ENCODE measurements around the gene ART3.

Gene ART3

GRCh38 chr4:76083386-76083988 lies 9.0 kb downstream of the ART3 start:
- Histone ChIP-seq H3K27ac (replicated peaks) (no peak overlapping the region), H3K27me3 (ENCODE audit: insufficient read depth, poor library complexity, severe bottlenecking) (no peaks in the 10 kb centered on the region), H3K4me3 (replicated peaks; ENCODE audit: insufficient read depth, low read length) (no peak overlapping the region)
- no peak for DNase-seq (ENCODE audit: low read depth in 1 of 2, low spot score in 1 of 2)
- TF ChIP-seq SPI1 (IDR thresholded peaks at IDR 0.05; ENCODE audit: borderline replicate concordance, low read depth): no peak
- TF ChIP-seq GABPA (IDR thresholded peaks at IDR 0.05; ENCODE audit: low read depth): no peak
- no peak for TF ChIP-seq REST (IDR thresholded peaks at IDR 0.05; ENCODE audit: insufficient replicate concordance, low read depth)
- no peak for TF ChIP-seq POLR2AphosphoS5 (IDR thresholded peaks at IDR 0.05; ENCODE audit: low read depth)
- no peak for TF ChIP-seq CTCF (IDR thresholded peaks at IDR 0.05; ENCODE audit: insufficient read depth, low read length)

- no peak overlapping the region for H3K4me3 ChIP-seq (replicated peaks; ENCODE audit: insufficient read depth, low read length)
- no peak for TF ChIP-seq SPI1 (IDR thresholded peaks at IDR 0.05; ENCODE audit: borderline replicate concordance, low read depth)
- no peak for TF ChIP-seq POLR2AphosphoS5 (IDR thresholded peaks at IDR 0.05; ENCODE audit: low read depth)
- no peak for TF ChIP-seq REST (IDR thresholded peaks at IDR 0.05; ENCODE audit: insufficient replicate concordance, low read depth)
- TF ChIP-seq GABPA (IDR thresholded peaks at IDR 0.05; ENCODE audit: low read depth): no peak
- no peak for TF ChIP-seq CTCF (IDR thresholded peaks at IDR 0.05; ENCODE audit: insufficient read depth, low read length)
- H3K27ac ChIP-seq (replicated peaks): no peak overlapping the region
- no peaks in the 10 kb centered on the region for H3K27me3 ChIP-seq (ENCODE audit: insufficient read depth, poor library complexity, severe bottlenecking)
- no peak for DNase-seq (ENCODE audit: low read depth in 1 of 2, low spot score in 1 of 2)
These were observed 10.0 kb downstream of the ART3 start for GRCh38 chr4:76084542-76084941.

GRCh38 chr4:76087007-76087769 lies 12.7 kb downstream of the ART3 start:
- Histone ChIP-seq H3K27ac (replicated peaks) (no peak overlapping the region), H3K27me3 (ENCODE audit: insufficient read depth, poor library complexity, severe bottlenecking) (no peaks in the 10 kb centered on the region), H3K4me3 (replicated peaks; ENCODE audit: insufficient read depth, low read length) (no peak overlapping the region)
- DNase-seq (ENCODE audit: low read depth in 1 of 2, low spot score in 1 of 2): peak; percentile 20 to 51
- TF ChIP-seq CTCF (IDR thresholded peaks at IDR 0.05; ENCODE audit: insufficient read depth, low read length) (peak; percentile 16), SPI1 (IDR thresholded peaks at IDR 0.05; ENCODE audit: borderline replicate concordance, low read depth) (no peak)

Data from HL-60 (cell line).